ENCODE data around the gene ACACA. TPM values are rescaled to one million over a fixed set of nuclear protein-coding genes. Genes with fewer than 3 reads are reported as not detected.

ACACA gene
- total RNA-seq, 1 donor from 2014 or later, result 145 TPM

DNA sequence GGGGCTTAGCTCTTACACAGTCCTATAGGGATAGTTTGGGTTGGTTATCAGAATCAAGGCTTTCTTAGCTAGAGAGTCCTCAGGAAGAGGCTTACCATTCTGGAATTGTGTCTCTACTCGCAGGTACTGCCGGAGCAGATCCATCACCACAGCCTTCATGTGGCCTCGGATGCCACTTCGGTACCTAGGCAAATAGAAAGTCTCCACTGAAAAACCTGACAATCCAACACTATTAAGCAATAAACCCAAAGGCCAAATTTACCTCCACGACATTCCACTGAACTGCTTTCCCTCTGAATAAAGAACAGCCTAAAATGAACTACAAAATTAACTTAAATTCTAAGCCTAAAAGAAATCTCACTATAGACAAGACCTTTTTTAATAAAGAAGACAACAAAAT, 166.3 kb downstream of the ACACA start:
- H3K4me1 Mint-ChIP-seq (ENCODE audit: low read depth, unreplicated experiment), result no peaks in the 10 kb centered on the region
- no peak for DNase-seq
- TF ChIP-seq, protein P1, sequence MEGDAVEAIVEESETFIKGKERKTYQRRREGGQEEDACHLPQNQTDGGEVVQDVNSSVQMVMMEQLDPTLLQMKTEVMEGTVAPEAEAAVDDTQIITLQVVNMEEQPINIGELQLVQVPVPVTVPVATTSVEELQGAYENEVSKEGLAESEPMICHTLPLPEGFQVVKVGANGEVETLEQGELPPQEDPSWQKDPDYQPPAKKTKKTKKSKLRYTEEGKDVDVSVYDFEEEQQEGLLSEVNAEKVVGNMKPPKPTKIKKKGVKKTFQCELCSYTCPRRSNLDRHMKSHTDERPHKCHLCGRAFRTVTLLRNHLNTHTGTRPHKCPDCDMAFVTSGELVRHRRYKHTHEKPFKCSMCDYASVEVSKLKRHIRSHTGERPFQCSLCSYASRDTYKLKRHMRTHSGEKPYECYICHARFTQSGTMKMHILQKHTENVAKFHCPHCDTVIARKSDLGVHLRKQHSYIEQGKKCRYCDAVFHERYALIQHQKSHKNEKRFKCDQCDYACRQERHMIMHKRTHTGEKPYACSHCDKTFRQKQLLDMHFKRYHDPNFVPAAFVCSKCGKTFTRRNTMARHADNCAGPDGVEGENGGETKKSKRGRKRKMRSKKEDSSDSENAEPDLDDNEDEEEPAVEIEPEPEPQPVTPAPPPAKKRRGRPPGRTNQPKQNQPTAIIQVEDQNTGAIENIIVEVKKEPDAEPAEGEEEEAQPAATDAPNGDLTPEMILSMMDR (IDR thresholded peaks at IDR 0.05; ENCODE audit: partially characterized antibody, unreplicated experiment), result no peak
- H3K9me3 Mint-ChIP-seq (ENCODE audit: unreplicated experiment), result no peaks in the 10 kb centered on the region
- H3K36me3 Mint-ChIP-seq (ENCODE audit: unreplicated experiment), result no peaks in the 10 kb centered on the region
- no peak overlapping the region for H3K27ac Mint-ChIP-seq (ENCODE audit: unreplicated experiment)
- no peaks in the 10 kb centered on the region for H3K27me3 Mint-ChIP-seq (ENCODE audit: unreplicated experiment)
- H3K4me3 Mint-ChIP-seq (ENCODE audit: unreplicated experiment), result no peak overlapping the region

DNA sequence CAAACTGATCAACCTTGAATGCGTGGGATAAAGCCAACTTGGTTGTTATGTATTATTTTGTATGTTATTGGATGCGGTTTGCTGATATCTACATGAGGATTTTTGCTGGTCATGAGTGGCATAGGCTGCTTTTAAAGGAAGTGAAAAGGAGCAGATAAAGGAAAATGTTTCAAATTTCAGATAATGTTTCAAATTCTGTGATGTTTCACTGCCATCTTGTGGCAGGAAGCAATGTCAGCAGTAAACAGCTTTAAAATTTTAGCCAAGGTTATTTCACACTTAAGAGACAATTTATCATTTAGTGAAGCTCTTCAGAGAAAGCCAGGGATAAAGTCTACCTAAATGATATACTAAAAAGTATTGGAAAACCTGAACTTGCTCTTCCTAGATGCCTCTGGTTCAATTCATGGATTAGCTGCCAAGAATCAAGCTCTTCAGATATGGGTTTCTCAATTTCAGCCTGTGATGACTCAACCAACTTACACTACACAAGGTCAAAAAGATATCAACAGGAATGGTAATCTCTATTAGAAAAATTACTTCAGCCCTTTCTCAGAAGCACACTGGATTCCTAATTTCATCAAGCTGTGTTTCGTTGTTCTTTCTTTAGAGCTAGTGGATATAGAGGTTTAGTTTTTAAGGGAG, 166.8 kb downstream of the ACACA start:
- H3K4me3 Mint-ChIP-seq (ENCODE audit: unreplicated experiment), result no peak overlapping the region
- H3K36me3 Mint-ChIP-seq (ENCODE audit: unreplicated experiment), result no peaks in the 10 kb centered on the region

DNA sequence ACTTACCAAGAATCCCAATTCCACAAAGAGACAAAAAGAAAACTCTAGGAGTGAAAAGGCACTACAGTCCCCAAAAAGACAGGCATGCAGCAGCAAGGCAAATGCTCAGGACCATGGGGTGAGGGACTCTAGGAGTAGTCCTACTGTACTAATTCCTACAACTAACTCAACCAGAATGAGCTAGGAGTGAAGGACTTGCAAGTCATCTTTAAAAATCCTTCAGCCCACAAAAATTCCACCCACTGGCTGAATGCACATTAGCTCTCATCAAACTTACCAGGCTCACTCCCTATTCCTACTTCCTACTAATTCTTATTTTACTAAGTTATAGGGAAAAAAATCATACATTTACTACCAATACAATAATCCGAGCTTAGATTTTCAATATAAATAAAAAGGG, 172.5 kb downstream of the ACACA start:
- H3K4me1 Mint-ChIP-seq (ENCODE audit: low read depth, unreplicated experiment), result peaks cover 15% of the 10 kb centered on the region
- H3K27me3 Mint-ChIP-seq (ENCODE audit: unreplicated experiment), result no peaks in the 10 kb centered on the region
- TF ChIP-seq, protein P1 (IDR thresholded peaks at IDR 0.05; ENCODE audit: partially characterized antibody, unreplicated experiment), result no peak
- no peak overlapping the region for H3K27ac Mint-ChIP-seq (ENCODE audit: unreplicated experiment)
- H3K9me3 Mint-ChIP-seq (ENCODE audit: unreplicated experiment), result peaks cover 4% of the 10 kb centered on the region
- no peak for DNase-seq
- H3K36me3 Mint-ChIP-seq (ENCODE audit: unreplicated experiment), result no peaks in the 10 kb centered on the region
- H3K4me3 Mint-ChIP-seq (ENCODE audit: unreplicated experiment), result no peak overlapping the region

More for the DNA sequence above, 166.8 kb downstream of the ACACA start:
- TF ChIP-seq, protein P1 (IDR thresholded peaks at IDR 0.05; ENCODE audit: partially characterized antibody, unreplicated experiment), result peak; percentile 65
- no peak for DNase-seq
- H3K27me3 Mint-ChIP-seq (ENCODE audit: unreplicated experiment), result no peaks in the 10 kb centered on the region
- no peak overlapping the region for H3K27ac Mint-ChIP-seq (ENCODE audit: unreplicated experiment)
- no peaks in the 10 kb centered on the region for H3K4me1 Mint-ChIP-seq (ENCODE audit: low read depth, unreplicated experiment)
- no peaks in the 10 kb centered on the region for H3K9me3 Mint-ChIP-seq (ENCODE audit: unreplicated experiment)

DNA sequence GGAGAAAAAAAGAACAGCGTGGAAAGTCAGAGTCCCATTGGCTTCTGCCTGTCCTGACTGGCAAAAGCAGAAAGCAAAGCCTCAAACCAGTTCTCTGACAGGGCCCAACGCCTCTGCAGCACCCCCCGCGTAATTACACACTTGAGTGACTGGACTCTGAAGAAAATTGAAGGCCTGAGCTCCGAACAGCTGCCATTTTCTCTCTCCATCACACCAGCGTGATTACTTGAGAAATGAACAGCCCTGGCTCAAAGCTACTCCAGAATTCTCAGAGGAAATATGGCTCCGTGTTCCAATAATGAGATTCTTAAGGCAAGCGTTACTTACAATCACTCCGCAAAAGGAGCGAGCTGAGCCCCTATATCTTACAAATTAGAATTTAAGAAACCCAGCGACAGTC, 173.6 kb downstream of the ACACA start:
- peak; percentile 21 for DNase-seq
- no peaks in the 10 kb centered on the region for H3K27me3 Mint-ChIP-seq (ENCODE audit: unreplicated experiment)
- peaks cover 4% of the 10 kb centered on the region for H3K9me3 Mint-ChIP-seq (ENCODE audit: unreplicated experiment)
- TF ChIP-seq, protein P1 (IDR thresholded peaks at IDR 0.05; ENCODE audit: partially characterized antibody, unreplicated experiment), result no peak
- H3K4me3 Mint-ChIP-seq (ENCODE audit: unreplicated experiment), result no peak overlapping the region
- no peaks in the 10 kb centered on the region for H3K36me3 Mint-ChIP-seq (ENCODE audit: unreplicated experiment)
- peaks cover 15% of the 10 kb centered on the region for H3K4me1 Mint-ChIP-seq (ENCODE audit: low read depth, unreplicated experiment)
- H3K27ac Mint-ChIP-seq (ENCODE audit: unreplicated experiment), result peak overlapping the region; percentile 67

DNA sequence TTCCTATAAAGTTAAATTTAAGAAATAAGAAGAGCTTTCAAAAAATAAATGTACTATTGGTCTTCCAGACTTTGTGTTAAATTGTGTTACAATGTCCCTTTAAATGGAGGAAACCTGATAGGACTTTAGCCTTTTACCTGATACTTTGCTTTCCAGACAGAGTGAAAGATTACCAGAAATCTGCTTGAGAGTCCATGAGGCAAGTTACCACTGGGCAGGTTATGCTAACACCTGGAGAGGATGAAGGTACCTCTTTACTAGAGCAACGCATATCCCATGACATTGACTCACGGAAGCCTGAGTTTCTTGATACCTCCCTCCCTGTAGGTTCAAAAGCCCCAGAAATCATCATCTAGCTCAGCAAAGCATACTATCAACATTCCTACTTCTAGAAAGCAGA, 174.7 kb downstream of the ACACA start:
- peaks cover 4% of the 10 kb centered on the region for H3K9me3 Mint-ChIP-seq (ENCODE audit: unreplicated experiment)
- H3K36me3 Mint-ChIP-seq (ENCODE audit: unreplicated experiment), result no peaks in the 10 kb centered on the region
- TF ChIP-seq, protein P1 (IDR thresholded peaks at IDR 0.05; ENCODE audit: partially characterized antibody, unreplicated experiment), result no peak
- peaks cover 15% of the 10 kb centered on the region for H3K4me1 Mint-ChIP-seq (ENCODE audit: low read depth, unreplicated experiment)
- no peaks in the 10 kb centered on the region for H3K27me3 Mint-ChIP-seq (ENCODE audit: unreplicated experiment)
- peak overlapping the region; percentile 73 for H3K27ac Mint-ChIP-seq (ENCODE audit: unreplicated experiment)
- no peak overlapping the region for H3K4me3 Mint-ChIP-seq (ENCODE audit: unreplicated experiment)
- no peak for DNase-seq
